ENCODE measurements around the gene NYAP1. TPM values are rescaled to one million over a fixed set of nuclear protein-coding genes. Genes with fewer than 3 reads are reported as not detected.
A peak's percentile ranks its signal among the peaks of the same experiment; 100 is the strongest.

Gene NYAP1
- total RNA-seq, 1 donor, result under 0.01 TPM

DNA sequence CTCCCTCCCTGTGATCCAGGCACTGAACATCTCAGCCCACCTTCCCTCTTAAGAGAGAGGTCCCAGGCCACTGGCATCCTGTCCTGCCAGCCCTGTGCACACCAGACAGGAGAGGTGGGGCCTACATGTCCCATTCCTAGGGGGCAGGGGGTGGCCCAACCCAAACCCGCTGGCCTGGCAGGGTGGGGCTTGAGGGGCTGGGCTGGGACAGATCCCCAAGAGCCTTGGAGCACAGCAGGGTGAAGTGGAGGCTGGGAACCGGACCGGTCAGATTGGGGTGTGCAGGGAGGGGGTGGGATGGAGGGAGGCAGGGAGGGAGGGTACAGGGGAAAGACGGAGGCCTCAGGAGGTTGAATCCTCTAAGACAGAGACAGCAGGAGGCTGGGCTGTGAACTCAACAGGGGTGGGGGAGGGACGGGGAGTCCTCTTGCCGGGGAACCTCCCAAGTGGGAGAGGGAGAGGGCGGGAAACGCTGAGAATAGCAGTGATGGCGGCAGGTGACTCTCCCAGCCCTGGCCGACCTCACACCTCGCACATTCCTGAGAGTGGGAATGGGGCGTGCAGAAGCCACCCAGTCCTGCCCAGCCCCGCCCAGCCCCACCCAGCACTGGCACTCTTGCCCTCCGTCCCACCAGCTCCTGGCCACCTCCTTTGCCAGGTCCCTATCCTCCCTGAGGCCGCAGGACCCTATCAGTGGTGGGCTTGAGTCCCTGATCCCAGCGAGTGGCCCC, 11.4 kb upstream of the NYAP1 start:
- H3K79me2 ChIP-seq (ENCODE audit: insufficient read depth, low read length), result peaks cover 50% of the 10 kb centered on the region
- H3K4me1 ChIP-seq (ENCODE audit: insufficient read depth, low read length), result peaks cover 21% of the 10 kb centered on the region
- no peak overlapping the region for H3K27ac ChIP-seq (ENCODE audit: low read depth, low read length)
- H3K27me3 ChIP-seq (ENCODE audit: insufficient read depth, low read length), result no peaks in the 10 kb centered on the region
- H3K4me2 ChIP-seq (ENCODE audit: insufficient read depth, low read length), result no peak overlapping the region
- H3K36me3 ChIP-seq (ENCODE audit: insufficient read depth, low read length), result peaks cover 17% of the 10 kb centered on the region
- peaks cover 37% of the 10 kb centered on the region for H4K20me1 ChIP-seq (ENCODE audit: insufficient read depth, low read length)
- no peak for DNase-seq (ENCODE audit: insufficient read length, low spot score, missing footprints)
- no peak overlapping the region for H2AFZ ChIP-seq (ENCODE audit: low read length)
- TF ChIP-seq, protein P1, sequence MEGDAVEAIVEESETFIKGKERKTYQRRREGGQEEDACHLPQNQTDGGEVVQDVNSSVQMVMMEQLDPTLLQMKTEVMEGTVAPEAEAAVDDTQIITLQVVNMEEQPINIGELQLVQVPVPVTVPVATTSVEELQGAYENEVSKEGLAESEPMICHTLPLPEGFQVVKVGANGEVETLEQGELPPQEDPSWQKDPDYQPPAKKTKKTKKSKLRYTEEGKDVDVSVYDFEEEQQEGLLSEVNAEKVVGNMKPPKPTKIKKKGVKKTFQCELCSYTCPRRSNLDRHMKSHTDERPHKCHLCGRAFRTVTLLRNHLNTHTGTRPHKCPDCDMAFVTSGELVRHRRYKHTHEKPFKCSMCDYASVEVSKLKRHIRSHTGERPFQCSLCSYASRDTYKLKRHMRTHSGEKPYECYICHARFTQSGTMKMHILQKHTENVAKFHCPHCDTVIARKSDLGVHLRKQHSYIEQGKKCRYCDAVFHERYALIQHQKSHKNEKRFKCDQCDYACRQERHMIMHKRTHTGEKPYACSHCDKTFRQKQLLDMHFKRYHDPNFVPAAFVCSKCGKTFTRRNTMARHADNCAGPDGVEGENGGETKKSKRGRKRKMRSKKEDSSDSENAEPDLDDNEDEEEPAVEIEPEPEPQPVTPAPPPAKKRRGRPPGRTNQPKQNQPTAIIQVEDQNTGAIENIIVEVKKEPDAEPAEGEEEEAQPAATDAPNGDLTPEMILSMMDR (IDR thresholded peaks at IDR 0.05; ENCODE audit: extremely low read depth, low read depth, low read length), result no peak
- no peak overlapping the region for H3K4me3 ChIP-seq (ENCODE audit: insufficient read depth, low read length)
- no peaks in the 10 kb centered on the region for H3K9me3 ChIP-seq (ENCODE audit: low read depth, low read length)

DNA sequence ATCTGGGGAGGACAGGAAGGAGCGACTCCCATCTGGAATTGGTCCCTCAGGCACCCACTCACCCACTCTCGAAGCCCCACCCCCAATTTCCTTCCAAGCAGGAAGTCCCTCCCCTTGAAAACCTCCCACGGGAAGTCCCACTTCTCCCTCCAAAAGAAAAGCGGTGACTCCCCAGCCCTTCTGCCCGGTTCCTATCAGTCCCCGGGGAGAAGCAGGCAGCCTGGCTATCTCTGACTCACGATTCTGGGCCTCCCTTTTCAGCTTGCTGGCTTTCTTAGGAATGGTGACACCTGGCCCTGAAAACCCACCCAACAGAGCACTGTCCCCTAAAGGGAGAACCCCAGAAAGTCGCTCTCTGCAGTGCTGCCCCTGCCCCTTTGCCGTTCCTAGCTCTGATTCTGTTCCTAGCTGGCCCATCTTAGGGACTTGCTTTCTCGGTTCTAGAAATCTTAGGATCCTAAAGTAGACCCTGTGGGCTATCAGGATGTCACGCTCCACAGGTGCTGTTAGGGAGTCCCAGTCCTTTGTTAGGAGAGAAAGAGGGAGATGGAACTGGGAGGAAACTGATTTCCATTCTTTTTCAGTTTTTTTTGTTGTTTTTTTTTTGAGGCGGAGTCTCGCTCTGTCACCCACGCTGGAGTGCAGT, 10.8 kb upstream of the NYAP1 start:
- Histone ChIP-seq H4K20me1 (ENCODE audit: insufficient read depth, low read length) (peaks cover 40% of the 10 kb centered on the region), H3K4me1 (ENCODE audit: insufficient read depth, low read length) (peaks cover 21% of the 10 kb centered on the region), H3K27me3 (ENCODE audit: insufficient read depth, low read length) (no peaks in the 10 kb centered on the region), H2AFZ (ENCODE audit: low read length) (no peak overlapping the region), H3K27ac (ENCODE audit: low read depth, low read length) (no peak overlapping the region), H3K4me3 (ENCODE audit: insufficient read depth, low read length) (no peak overlapping the region), H3K36me3 (ENCODE audit: insufficient read depth, low read length) (peaks cover 15% of the 10 kb centered on the region), H3K9me3 (ENCODE audit: low read depth, low read length) (no peaks in the 10 kb centered on the region), H3K79me2 (ENCODE audit: insufficient read depth, low read length) (peaks cover 55% of the 10 kb centered on the region), H3K4me2 (ENCODE audit: insufficient read depth, low read length) (no peak overlapping the region)
- DNase-seq (ENCODE audit: insufficient read length, low spot score, missing footprints), result peak; percentile 99
- TF ChIP-seq, protein P1 (IDR thresholded peaks at IDR 0.05; ENCODE audit: extremely low read depth, low read depth, low read length), result no peak

DNA sequence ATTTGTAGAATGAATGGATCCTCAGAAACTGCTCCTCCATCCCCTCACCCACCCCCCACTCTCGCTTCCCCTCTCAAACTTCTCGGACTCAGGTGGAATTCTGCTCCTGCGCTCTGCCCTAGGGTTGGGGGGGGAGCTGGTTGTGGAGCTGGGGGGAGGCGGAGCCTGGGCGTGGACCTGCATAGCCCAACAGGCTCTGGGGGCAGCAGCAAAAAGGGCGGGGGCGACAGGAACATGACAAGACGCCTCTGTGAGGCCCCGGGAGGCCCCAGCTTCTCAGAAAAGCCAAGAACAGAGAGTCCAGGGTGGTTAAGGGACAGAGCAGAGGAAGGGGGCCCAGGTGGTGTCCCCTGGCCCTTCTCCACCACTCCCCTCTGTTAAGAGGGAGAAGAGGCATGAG, 8.2 kb upstream of the NYAP1 start:
- Histone ChIP-seq H3K79me2 (ENCODE audit: insufficient read depth, low read length) (peaks cover 58% of the 10 kb centered on the region), H3K4me3 (ENCODE audit: insufficient read depth, low read length) (peak overlapping the region; percentile 50), H4K20me1 (ENCODE audit: insufficient read depth, low read length) (peaks cover 34% of the 10 kb centered on the region), H3K4me1 (ENCODE audit: insufficient read depth, low read length) (peaks cover 24% of the 10 kb centered on the region), H3K27ac (ENCODE audit: low read depth, low read length) (peak overlapping the region; percentile 37), H3K36me3 (ENCODE audit: insufficient read depth, low read length) (peaks cover 12% of the 10 kb centered on the region), H3K27me3 (ENCODE audit: insufficient read depth, low read length) (no peaks in the 10 kb centered on the region), H3K4me2 (ENCODE audit: insufficient read depth, low read length) (peak overlapping the region; percentile 84), H3K9me3 (ENCODE audit: low read depth, low read length) (no peaks in the 10 kb centered on the region), H2AFZ (ENCODE audit: low read length) (no peak overlapping the region)
- TF ChIP-seq, protein P1 (IDR thresholded peaks at IDR 0.05; ENCODE audit: extremely low read depth, low read depth, low read length), result no peak
- DNase-seq (ENCODE audit: insufficient read length, low spot score, missing footprints), result peak; percentile 54

DNA sequence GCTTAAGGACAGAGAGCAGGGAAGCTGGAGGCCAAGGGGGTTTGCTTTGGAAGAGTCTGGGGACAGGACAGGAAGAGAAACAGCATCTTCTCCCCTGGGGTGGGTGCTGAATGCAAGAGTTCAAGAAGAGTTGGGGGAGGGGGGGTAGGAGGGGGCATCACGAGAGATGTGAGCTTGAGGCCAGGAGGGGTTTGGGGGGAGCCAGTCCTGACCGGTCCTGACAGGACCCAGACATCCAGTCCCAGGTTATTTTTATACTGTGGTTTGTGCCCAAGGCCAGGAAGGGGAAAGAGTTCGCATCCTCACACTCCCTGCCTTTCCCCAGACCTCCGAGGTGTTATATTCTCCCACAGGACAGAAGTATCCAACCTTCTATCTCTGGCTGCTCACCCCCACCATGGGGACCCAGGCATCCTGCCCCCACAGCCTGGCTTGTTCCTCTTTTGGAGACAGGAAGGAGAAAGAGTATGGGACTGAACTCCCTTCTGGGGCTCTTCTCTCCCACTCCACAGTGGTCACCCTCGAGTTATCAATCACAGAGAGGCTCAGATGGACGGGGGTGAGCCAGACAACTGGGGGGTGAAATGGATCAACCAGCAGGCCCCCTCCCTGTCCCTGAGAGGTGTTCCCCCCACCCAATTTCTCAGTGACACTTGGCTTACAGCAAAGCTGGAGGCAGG, 7.5 kb upstream of the NYAP1 start:
- peaks cover 24% of the 10 kb centered on the region for H3K4me1 ChIP-seq (ENCODE audit: insufficient read depth, low read length)
- peak overlapping the region; percentile 94 for H3K4me3 ChIP-seq (ENCODE audit: insufficient read depth, low read length)
- peaks cover 34% of the 10 kb centered on the region for H4K20me1 ChIP-seq (ENCODE audit: insufficient read depth, low read length)

More for the DNA sequence above, 7.5 kb upstream of the NYAP1 start:
- Histone ChIP-seq H3K27ac (ENCODE audit: low read depth, low read length) (peak overlapping the region; percentile 37), H2AFZ (ENCODE audit: low read length) (no peak overlapping the region), H3K79me2 (ENCODE audit: insufficient read depth, low read length) (peaks cover 58% of the 10 kb centered on the region), H3K4me2 (ENCODE audit: insufficient read depth, low read length) (peak overlapping the region; percentile 84), H3K36me3 (ENCODE audit: insufficient read depth, low read length) (peaks cover 12% of the 10 kb centered on the region), H3K27me3 (ENCODE audit: insufficient read depth, low read length) (no peaks in the 10 kb centered on the region), H3K9me3 (ENCODE audit: low read depth, low read length) (no peaks in the 10 kb centered on the region)
- TF ChIP-seq, protein P1 (IDR thresholded peaks at IDR 0.05; ENCODE audit: extremely low read depth, low read depth, low read length), result no peak
- DNase-seq (ENCODE audit: insufficient read length, low spot score, missing footprints), result peak; percentile 83
